Panc1 (cell line): ENCODE data around the gene DSCAM.

ENCODE experiments used
- CTCF ChIP-seq: fragments of 450-650 bp; IDR thresholded peaks from 2 replicates; pipeline ENCODE4 v1.5.1; 2017; ENCODE audit warnings: mild to moderate bottlenecking
- POLR2AphosphoS5 ChIP-seq: IDR thresholded peaks from 2 replicates; pipeline ENCODE4 v1.6.1; 2012; ENCODE audit warnings: mild to moderate bottlenecking, low read depth, low read length, moderate library complexity
- SIN3A ChIP-seq: IDR thresholded peaks from 2 replicates; pipeline ENCODE4 v1.6.1; 2012; ENCODE audit warnings: low read depth, mild to moderate bottlenecking, low read length, moderate library complexity, borderline replicate concordance; ENCODE audit not compliant: insufficient read depth
- TCF7L2 ChIP-seq: IDR thresholded peaks from 2 replicates; pipeline ENCODE4 v1.6.1; 2011; ENCODE audit warnings: mild to moderate bottlenecking, low read depth, low read length, inconsistent platforms
- TF ChIP-seq, protein P1 (sequence below), 2 experiments: IDR thresholded peaks; 2 replicates each; pipeline ENCODE4 v1.6.1; 2011 to 2012; ENCODE audit warnings: low read depth in 2 of 2, control low read depth in 1 of 2, low read length in 1 of 2, mild to moderate bottlenecking in 1 of 2, moderate library complexity in 1 of 2; ENCODE audit not compliant: insufficient read depth in 1 of 2

DNA sequence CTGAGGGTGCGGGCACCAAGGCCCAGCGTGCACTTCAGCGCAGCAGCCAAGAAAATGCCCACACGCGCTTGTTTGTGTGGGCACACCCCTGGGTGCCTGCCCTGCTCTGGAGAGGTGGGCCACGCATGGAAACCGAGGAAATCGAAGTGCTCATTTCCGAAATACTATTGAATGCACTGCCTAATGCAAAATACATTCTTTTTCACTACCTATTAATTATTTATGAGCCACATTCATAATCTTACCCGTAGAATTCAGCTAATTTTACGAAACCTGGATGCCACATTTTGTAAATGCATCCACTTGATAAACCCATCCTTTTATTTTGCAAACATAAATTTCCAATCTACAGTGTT, 4.8 kb downstream of the DSCAM start:
- TF ChIP-seq CTCF = peak; percentile 48; the same call in 1 of the 2 replicates
- TF ChIP-seq, protein P1, sequence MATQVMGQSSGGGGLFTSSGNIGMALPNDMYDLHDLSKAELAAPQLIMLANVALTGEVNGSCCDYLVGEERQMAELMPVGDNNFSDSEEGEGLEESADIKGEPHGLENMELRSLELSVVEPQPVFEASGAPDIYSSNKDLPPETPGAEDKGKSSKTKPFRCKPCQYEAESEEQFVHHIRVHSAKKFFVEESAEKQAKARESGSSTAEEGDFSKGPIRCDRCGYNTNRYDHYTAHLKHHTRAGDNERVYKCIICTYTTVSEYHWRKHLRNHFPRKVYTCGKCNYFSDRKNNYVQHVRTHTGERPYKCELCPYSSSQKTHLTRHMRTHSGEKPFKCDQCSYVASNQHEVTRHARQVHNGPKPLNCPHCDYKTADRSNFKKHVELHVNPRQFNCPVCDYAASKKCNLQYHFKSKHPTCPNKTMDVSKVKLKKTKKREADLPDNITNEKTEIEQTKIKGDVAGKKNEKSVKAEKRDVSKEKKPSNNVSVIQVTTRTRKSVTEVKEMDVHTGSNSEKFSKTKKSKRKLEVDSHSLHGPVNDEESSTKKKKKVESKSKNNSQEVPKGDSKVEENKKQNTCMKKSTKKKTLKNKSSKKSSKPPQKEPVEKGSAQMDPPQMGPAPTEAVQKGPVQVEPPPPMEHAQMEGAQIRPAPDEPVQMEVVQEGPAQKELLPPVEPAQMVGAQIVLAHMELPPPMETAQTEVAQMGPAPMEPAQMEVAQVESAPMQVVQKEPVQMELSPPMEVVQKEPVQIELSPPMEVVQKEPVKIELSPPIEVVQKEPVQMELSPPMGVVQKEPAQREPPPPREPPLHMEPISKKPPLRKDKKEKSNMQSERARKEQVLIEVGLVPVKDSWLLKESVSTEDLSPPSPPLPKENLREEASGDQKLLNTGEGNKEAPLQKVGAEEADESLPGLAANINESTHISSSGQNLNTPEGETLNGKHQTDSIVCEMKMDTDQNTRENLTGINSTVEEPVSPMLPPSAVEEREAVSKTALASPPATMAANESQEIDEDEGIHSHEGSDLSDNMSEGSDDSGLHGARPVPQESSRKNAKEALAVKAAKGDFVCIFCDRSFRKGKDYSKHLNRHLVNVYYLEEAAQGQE (IDR thresholded peaks at IDR 0.05; ENCODE audit: insufficient read depth in 1 of 2, low read depth in 2 of 2, low read length in 1 of 2) = no peak
- TF ChIP-seq POLR2AphosphoS5 = no peak
- TF ChIP-seq TCF7L2 = no peak
- TF ChIP-seq SIN3A = no peak
